Measurements from ENCODE around the gene WNT3A.

DNA sequence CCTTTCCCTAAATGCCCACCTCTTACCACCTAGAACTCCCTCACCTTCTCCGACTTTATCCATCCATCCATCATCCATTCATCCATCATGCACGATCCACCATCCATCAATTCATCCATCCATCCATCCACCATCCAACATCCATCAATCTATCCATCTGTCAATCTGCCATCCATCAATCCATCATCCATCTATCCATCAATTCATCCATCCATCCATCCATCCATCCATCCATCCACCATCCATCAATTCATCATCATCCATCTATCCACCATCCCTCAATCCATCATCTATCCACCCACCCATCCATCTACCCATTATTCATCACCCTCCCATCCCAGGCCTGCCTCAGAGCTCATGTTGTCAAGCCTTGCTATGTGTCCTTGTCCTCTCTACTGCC lies 34.5 kb downstream of the WNT3A start:
- TF ChIP-seq POLR2A (IDR thresholded peaks at IDR 0.05), result no peak
- no peak for TF ChIP-seq CTCF (IDR thresholded peaks at IDR 0.05)

Measured in right lobe of liver (tissue), 4 donors.